ENCODE data around the gene FBXO47.

GRCh38 chr17:38970804-38971203, 3.6 kb upstream of the FBXO47 start:
- TF ChIP-seq ZNF275 (CRISPR knock-in tag; IDR thresholded peaks at IDR 0.05; ENCODE audit: borderline replicate concordance) (no peak), BCL3 (CRISPR knock-in tag; IDR thresholded peaks at IDR 0.05) (no peak), ZNF121 (CRISPR knock-in tag; IDR thresholded peaks at IDR 0.05) (no peak), CTCF (CRISPR knock-in tag; IDR thresholded peaks at IDR 0.05) (no peak), SUZ12 (IDR thresholded peaks at IDR 0.05; ENCODE audit: low read depth, low read length) (no peak), MAFG (CRISPR knock-in tag; IDR thresholded peaks at IDR 0.05) (no peak), NFE2L2 (IDR thresholded peaks at IDR 0.05; ENCODE audit: low read length) (no peak)

All from HepG2 (cell line).